NCI-H2196 (cell line): Measurements from ENCODE around the gene RFPL3.
"Not testable (repeated sequence)": the region's sequence is repeated elsewhere in the genome, so short reads cannot be mapped to it uniquely, and the experiment has no call there.

Source experiments
- DNase-seq: peaks from one replicate; lab custom pipeline; 2025; ENCODE audit not compliant: unreplicated experiment; lab: John Stamatoyannopoulos, UW

Gene RFPL3

GRCh38 chr22:32329202-32329645, 28.4 kb upstream of the RFPL3 start:
- no peak for DNase-seq

- DNase-seq, result no peak
These were observed 26.3 kb upstream of the RFPL3 start for GRCh38 chr22:32331236-32331917.

- DNase-seq, result no peak
These were observed 25.5 kb upstream of the RFPL3 start for GRCh38 chr22:32331918-32332725.

- DNase-seq, result no peak
These were observed 24.4 kb upstream of the RFPL3 start for GRCh38 chr22:32333141-32333768.

- DNase-seq, result no peak
These were observed 23.7 kb upstream of the RFPL3 start for GRCh38 chr22:32333769-32334659.

- DNase-seq, result no peak
These were observed 22.9 kb upstream of the RFPL3 start for GRCh38 chr22:32334660-32335365.

GRCh38 chr22:32335471-32335870, 22.2 kb upstream of the RFPL3 start:
- DNase-seq, result no peak

GRCh38 chr22:32336121-32336603, 21.5 kb upstream of the RFPL3 start:
- no peak for DNase-seq

GRCh38 chr22:32336771-32337424, 20.8 kb upstream of the RFPL3 start:
- no peak for DNase-seq

- not testable (repeated sequence) for DNase-seq
These were observed 20.2 kb upstream of the RFPL3 start for GRCh38 chr22:32337425-32337824.

- no peak for DNase-seq
These were observed 18.9 kb upstream of the RFPL3 start for GRCh38 chr22:32338757-32339156.

GRCh38 chr22:32339190-32340012, 18.3 kb upstream of the RFPL3 start:
- no peak for DNase-seq

GRCh38 chr22:32340411-32340810, 17.3 kb upstream of the RFPL3 start:
- no peak for DNase-seq

GRCh38 chr22:32341122-32341740, 16.4 kb upstream of the RFPL3 start:
- no peak for DNase-seq

GRCh38 chr22:32342977-32343376, 14.7 kb upstream of the RFPL3 start:
- DNase-seq, result no peak

GRCh38 chr22:32343941-32344340, 13.7 kb upstream of the RFPL3 start:
- no peak for DNase-seq

- no peak for DNase-seq
These were observed 9.5 kb upstream of the RFPL3 start for GRCh38 chr22:32348031-32348611.

GRCh38 chr22:32351875-32352274, 5.8 kb upstream of the RFPL3 start:
- DNase-seq, result not testable (repeated sequence)
